ENCODE measurements around the gene IL17A.

The IL17A gene
- total RNA-seq: 0 to 0.49 (median 0) reads per million in 3 experiments

DNA sequence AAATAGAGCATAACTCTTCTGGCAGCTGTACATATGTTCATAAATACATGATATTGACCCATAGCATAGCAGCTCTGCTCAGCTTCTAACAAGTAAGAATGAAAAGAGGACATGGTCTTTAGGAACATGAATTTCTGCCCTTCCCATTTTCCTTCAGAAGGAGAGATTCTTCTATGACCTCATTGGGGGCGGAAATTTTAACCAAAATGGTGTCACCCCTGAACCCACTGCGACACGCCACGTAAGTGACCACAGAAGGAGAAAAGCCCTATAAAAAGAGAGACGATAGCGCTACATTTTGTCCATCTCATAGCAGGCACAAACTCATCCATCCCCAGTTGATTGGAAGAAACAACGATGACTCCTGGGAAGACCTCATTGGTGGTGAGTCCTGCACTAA lies at the start of gene IL17A:
Gene IL17A (plus strand): TSS at position 301 of the 400 bp plus-strand sequence. CDS start 57 bp downstream, at position 358.
- DNase-seq: no peak

DNA sequence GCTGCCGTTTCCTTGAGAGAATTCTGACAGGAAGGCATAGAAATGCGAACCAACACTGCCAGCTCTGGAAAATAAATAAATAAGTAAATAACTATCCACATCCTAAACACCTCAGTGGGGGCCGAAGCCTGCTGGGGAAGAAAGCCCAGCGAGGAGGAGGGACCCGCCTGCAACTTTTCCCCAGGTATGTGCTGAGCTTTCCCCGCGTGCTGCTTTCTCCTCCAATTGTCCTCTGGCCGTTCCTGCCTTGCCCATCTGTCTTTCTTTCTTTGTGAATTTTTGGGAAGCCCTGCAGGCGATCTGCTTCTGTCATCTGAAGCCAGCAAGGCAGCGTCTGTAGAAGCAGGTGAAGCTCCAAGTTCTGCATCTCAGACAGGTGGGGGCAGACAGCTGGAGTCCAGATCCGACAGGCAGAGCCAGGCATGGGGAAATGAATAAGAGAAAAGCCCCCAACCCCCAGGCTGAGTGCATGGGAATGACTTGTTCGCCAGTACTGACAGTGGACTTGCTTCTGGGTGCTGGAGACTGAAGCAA lies 49.2 kb upstream of the IL17A start:
- no peak for DNase-seq

DNA sequence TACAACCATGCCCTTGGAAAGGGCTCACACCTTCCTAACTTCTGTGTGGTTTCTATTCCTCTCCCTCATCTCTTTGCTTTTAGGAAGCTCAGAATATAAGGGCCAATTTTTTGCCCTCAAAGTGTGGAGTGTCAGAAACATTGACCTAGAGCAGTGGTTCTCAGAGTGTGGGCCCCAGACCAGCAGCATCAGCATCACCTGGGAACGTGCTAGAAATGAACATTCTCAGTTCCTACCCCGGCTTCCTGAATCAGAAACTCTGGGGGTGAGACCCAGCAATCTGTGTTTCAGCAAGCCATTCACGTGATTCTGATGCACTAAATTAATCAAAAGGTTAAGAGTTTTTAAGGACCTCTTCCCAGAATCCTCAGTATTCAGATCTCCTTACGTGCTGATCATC lies 47.9 kb upstream of the IL17A start:
- DNase-seq: no peak

DNA sequence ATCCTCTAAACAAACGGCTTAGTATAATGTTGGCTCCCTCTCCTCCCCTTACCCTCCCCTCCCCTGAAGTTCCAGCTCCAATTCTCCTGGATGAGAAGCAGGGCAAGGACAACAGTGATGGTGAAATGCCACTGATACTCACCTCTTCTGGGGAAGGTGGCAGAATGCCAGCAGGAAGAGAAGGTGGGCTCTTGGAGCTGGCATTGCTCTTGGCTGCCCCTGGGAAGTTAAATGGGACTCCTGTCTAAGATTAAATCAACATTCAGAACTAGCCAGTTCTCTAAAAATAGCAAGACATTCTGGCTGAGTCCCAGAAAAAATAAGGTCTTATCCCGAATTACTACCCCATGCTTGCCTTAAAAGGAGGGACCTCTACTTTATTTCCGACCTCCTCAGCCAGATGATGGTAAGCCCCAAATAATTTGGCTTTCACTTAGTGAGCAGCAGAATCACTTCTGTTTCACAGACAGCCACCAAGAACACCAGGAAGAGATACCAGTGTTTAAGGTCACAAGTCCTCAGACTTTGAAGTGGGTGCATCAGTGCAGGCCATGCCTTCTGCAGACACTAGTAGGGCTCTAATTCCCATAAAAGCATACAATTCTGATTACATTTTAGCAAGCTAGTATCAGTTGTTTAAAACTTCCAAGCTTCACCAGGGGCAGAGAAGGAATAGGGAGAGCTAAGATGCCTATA lies 46.0 kb upstream of the IL17A start:
- no peak for DNase-seq

DNA sequence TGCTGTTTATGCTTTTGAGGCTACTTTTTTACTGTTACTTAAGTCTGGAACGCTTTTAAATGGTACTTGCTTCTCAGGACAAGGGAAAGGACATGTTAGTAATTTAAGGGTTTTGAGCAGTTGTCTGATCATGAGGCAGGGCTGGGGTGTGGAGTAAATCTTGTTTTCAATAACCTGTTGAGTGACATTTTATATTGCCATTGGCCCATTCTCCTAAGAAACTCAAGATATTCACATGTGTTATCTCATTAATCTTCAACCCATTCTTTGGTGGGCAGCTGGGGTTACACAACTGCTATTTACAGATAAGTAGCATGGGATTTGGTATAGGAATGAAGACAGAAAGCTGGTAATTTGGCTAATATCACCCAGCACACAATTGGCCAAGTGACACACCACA lies 44.6 kb upstream of the IL17A start:
- no peak for DNase-seq

DNA sequence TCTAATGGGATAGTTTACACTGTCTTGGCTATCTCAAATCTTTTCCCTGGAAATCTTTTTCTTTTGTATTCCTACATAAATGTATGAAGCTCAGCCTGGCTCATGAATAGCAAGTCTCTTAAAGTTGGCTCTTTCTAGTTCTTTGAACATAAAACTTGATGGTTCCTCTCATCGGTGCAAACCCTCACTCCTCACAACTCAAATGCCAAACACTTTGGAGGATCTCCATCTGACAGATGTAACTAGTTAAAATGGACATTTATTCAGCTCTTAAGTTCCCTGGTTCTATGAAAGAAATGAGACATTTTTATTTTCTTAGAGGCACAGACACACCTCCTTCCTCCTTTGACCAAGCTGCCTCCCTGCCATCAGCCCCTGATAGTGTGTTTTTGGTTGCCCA lies 43.6 kb upstream of the IL17A start:
- DNase-seq: no peak

DNA sequence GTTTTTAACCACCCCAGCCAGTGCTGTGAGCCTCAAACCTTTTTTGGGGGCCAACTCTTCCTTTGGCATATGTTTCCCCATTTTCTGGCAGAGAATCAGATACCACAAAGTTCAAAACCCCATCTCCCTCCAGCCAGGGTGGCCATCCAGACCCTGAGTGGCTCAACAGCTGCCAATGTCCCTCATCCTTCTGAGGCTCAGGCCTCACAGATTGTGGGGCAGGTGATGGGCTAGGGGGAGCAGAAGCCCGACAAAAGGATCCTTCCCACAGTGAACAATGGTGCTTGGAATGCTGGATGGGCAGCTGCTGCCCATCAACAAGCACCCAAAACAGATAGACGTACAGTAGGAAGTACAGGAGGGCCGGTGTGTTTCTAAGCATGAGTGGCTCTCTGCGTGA lies 42.6 kb upstream of the IL17A start:
- DNase-seq: no peak

DNA sequence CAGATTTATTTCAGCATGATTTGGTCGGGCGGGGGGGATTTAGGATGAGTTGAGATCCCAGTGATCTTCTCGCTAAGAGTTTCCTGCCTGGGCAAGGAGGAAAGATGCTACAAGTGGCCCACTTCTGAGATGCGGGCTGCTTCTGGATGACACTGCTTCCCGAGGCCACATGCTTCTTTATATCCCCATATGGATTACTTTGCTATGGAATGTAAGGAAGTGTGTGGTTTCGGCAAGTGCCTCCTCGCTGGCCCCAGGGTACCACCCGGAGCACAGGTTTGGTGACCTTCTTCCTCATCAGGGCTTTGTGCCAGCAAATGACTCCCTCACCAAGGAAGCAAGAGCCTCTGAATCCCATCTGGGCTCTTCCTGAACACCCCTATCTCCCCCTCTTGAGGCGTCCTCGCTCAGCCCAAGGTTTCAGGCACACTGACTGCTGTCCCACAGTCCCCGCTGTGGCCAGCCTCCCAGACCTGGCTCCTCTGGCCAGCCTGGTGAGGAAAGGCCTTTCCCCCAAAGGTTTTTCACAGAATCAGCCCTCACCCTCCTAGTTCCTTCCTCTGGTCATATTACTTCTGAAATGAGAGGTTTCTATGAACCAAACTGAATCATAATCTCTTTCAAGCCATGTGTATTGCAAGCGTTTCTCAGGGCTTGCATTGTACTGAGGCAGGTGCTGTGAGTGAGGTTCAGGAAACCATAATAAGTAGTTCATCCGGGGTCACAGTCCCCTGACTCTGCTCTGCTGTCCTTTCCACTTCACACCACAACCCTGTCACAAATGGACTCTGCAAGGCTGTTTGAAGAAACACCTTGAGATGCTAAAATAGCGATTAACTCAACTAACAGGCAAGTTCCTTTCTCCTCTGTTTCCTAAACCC lies 41.7 kb upstream of the IL17A start:
- DNase-seq: no peak

DNA sequence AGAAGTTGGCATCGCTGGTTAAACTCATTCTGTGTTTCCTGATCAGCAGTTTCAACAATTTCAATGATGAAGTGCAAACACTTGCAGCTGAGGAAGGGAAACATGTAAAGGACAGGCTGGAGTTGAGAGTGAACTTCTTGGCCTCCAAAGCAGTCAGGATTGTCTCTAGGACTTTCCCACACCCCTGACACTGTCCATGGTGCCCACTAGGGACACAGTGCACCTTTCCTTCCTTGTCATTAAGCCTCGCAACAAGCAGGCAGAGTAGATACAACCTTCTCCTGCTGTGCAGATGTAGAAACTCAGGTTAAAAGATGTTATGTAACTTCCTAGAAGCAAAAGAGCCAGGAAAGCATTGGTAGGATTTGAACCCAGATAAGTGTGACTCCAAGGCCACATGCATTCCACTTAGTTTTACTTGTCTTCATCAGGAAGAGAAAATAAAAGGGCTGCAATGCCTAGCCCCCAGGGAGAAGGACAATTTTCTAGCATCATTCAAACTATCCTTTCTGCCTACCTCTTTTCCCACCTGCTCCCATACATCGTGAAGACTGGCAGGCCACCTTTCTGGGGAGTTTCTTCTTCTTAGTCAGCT lies 39.2 kb upstream of the IL17A start:
- DNase-seq: no peak

DNA sequence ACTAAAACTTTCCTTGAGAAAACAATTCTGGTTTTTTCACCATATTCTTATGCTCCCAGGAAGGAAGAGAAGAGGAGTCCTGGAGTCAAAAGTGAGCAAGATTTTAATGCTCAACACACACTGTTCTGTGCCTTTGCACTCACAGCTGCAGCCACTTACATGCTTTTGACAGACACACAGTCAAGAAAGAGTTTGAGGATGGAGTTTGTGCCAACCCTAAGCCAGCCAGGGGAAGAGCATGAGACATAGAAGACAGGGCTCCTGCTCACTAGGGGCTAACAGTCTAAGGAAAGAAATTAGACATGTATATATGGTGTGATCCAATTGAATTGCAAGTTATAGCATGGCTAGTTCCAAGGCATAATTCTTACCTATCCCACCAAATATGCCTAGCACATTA lies 37.1 kb upstream of the IL17A start:
- DNase-seq: no peak

DNA sequence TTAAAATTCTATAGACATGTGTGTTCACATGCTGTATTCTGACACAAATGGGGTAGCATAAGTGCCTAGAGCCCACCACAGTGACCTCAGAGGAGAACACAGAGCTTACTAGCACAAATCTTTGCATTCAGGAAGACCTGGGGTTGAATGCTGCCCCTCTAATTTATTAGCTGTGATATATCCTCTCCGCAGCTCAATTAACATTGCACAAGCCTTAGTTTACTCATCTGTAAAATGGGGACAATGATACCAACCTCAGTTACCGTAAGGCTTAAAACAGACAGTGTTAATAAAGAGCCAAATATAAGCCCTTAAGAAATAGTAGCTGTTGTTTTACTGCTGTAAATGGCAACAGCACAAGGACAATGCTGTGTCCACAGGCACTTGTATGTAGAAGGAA lies 36.2 kb upstream of the IL17A start:
- DNase-seq: no peak

DNA sequence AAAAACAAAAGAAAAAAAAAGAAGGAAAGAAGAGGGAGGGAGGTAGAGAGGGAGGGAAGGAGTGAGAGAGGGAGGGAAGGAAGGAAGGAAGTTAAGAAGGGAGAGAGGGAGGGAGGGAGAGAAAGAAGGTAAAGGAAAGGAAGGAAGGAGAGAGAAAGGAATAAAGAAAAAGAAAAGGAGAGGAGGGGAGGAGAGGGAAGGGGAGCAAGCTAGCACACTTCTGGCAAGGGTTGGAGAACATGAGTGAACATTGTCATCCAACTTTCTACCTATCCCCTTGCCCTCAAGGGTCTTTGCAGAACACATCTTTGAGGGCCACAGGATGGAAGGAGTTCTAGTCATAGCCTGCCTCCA lies 34.1 kb upstream of the IL17A start:
- no peak for DNase-seq

DNA sequence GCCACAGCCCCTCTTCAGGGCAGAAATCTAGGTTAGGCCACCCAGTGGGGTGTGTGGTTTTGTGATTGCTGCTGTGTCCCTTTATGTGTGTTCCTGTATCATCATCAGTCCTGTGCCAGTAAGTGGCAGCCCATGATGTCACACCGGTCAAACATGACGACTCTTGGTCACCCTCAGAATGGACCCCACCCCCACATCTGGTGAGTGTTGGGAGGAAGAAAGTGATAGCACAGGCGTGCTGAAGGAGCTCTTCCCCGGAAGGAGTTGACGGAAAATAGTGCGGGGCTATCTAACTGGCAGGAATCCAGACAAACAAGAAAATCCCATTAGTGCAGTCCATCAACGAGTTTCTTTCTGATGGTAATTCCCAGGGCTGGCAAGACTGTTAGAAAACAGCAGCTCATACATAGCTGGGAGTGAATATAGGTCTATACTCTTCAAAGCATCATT lies 33.4 kb upstream of the IL17A start:
- DNase-seq: no peak

DNA sequence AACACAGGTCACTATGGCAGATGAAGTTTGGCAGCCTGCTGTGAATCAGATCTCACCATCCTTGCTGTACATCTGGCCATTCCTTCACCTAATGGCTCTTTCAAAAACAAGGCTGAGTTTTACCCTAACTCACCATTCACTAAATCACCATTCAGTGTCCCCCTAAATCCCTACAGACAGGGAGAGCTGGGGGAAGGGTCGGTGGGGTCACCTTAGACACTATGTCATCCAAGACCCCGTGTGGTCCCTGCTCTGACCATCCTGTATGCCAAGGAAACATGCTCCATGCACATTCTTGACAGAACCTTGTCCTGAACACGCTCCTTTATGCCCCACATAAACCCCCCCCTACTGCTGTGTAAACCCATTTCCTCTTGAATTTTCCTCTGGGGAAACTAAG lies 31.8 kb upstream of the IL17A start:
- no peak for DNase-seq

DNA sequence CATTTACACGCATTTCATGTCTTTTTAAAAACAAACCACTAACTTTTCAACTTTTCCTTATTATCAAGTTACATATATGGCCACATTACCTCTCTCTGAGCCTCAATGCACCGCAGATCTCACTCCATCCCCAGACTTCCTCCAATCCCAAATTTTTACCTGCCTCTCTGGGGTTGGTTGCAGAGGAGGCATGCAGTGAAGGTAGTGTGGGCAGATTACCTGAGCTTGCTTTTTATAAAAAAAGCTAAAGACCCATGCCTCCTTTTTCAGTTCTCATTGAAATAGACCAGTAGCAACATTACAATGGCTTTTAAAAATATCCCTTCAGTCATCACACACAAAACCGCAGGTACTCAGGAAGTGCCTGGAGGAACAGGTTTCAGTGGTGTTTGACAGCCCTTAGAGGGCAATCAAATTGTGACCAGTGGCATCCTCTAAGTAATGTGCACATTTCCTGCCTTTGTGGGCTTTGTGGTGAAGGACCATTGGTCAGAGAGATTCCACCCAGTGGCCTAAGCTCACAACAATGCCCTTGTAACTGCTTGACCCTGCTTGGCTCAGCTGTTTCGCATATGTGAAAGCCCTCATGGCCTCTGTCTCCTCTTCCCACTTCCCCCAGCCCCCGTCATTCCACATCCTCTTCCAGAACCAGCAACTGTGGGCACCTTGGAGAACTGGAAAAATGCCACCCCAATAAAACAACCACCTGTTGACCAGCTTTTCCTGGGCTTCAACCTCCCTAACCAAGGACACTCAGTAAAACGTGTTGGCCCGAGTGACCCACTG lies 30.2 kb upstream of the IL17A start:
- no peak for DNase-seq

DNA sequence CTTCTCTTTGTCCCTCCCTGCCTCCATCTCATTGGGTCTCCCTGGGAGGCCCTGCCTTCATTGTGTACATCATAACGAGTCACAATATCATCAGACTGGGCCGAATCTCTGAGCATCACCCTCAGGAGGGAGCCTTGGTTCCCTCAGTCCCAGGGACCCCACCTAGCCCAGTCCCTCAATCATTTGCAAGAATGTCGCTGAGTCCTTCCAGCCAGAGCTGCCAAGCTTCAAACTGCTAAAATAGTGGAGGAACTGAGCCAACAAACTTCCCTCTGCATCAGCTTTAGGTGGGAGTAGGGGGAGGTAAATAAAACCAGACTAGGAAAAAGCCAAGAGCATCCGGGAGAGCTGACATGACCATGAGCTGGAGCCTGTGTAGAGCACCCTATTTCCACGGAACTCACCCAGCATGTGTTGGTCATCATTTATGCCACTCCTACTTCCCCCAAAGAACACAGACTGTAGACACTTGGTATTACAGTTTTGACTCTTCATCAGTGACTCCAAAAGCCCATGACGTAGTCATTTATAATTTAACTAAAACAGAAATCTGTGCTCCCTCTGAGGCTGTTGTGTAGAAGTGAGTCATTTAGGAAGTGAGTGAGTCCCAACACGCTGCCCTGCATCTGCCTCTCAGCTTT lies 28.8 kb upstream of the IL17A start:
- no peak for DNase-seq

DNA sequence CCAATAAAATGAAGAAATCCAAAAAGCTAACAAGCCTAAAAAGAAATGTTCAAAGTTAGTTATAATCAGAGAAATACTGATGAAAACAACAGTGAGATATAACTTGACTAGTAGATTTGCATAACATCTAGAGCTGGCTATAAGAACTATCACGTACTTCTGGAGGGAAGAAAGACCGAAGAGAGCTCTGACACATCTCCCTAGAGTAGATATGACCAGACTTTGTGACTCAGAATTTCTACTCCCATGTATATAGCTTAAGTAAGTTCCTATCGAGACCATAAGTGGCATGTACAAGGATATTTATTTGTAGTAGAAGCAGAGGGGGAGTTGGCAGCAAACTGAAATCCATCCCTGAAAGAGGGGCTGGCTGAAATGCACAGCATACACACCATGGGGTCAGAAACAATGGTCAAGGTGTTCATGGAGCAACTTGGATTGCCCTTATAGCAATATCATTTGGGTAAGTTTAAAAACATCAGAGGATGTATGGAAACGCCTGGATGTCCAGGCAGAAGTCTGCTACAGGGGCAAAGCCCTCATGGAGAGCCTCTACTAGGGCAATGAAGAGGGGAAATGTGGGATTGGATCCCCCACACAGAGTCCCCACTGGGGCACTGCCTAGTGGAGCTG lies 25.6 kb upstream of the IL17A start:
- no peak for DNase-seq

DNA sequence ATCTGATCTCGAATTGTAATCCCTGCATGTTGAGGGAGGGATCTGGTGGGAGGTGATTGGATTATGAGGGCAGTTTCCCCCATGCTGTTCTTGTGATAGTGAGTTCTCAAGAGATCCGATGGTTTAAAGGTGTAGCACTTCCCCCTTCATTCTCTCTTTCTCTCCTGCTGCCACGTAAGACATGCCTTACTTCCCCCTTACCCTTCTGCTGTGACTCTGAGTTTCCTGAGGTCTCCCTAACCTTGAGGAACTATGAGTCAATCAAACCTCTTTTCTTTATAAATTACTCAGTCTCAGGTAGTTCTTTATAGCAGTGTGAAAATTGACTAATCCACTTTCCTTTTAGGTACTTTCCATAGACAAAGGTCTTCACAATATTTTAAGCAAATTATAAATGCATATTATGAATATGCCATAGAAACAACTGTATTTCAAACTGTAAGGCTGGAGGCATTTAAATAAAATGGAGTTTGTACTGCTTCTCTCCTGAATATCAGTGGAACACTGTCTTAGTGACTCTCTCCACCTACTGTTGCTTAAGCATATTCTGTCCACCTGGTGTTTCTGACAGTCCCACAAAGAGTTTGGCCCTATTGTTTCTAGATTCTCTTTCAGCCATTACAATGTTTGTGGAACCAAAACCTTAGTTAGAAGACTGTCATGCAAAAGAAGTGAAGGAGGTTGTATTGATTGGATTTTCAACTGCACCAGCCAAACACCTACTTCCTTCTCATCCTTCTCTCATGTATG lies 24.3 kb upstream of the IL17A start:
- no peak for DNase-seq

DNA sequence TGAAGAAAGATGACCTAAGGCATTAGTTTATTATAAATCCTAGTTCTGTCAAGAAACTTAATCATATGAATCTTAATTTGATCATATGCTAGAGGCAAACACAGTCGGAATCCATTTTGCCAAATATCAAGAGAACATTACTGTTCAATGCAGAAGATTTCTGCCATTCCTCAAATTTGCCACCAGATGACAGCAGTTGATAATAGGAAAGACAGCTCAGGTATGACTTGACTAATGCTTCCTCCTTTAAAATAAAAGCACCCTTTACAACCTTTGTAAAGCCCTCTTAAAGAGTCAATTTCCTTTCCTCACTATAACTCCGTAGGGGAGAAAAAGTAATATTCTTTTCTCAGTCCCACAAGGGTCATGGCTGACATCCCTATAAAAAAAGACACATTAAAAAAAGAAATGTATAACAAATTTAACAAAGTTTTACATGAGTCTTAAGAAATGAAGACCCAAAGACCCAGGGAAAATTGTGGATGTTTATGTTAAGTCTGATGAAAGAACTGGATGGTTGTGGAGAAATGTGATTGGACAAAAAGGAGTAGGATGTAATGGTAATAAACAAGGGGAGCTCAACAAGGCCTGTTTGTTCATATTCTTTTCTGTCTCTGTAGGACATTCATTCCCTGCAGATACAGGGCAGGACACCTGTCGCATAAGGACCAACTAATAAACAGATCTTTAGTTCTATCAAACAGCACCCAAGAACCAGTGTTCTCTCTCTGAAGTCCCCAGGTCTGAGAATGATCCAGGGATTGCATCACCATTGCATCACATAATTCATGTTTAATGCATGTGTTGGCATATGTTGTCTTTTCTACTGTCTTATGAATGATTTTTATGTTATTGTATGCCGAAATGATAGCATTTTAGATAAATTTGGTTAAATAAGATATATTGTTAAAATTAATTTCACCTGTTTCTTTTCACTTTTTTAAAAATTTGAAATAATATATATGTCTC lies 23.0 kb upstream of the IL17A start:
- DNase-seq: peak; percentile 17

Measured in central memory CD4-positive, alpha-beta T cell (primary cell).